KG1 (cell line): Measurements from ENCODE around the gene UTP11.
A peak's percentile ranks its signal among the peaks of the same experiment; 100 is the strongest.

Experiments used
- DNase-seq: peaks from one replicate; lab custom pipeline; 2025; lab: John Stamatoyannopoulos, UW

The UTP11 gene

DNA sequence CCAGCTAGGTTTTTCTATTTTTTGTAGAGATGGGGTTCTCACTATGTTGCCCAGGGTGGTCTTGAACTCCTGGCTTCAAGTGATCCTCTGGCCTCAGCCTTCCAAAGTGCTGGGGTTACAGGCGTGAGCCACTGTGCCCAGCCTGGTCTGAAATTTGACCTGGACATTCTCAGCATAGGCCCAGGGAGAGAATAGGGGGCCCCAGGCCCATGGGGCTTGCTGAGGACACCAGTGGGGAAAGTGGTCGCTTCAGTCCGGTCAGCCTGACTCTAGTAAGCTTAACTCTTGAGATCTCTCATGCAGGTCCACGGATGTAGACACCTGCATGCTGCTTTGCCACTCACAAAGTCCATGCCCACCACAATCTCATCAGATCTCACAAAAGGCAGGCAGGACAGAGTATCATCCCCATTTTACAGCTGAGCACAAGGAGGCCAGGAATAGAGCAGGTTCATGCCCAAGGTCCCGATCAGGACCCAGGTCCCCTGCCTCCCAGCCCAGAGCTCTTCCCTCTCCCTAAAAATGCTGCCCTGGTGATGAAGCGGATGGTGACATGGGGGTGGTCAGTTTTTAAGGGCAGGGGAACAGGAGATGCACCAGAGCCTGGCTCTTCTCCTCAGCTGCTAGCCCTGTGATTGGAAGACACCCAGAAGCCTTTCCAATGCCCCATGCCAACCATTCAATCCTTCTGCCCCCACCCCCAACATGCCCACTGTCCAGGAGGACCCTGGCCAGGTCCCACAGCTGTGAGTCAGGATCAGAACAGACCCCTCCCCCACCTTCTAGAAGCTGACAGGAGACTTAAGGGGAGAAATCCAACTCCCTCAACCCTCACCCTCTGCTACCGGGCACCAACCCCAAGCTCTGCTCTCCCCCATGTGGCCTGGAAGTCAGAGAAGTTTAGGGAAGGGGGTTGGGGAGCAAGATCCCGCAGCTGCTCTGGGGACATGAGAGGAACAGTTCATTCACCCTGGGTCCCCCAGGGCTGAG lies 9.0 kb upstream of the UTP11 start:
- no peak for DNase-seq

- DNase-seq: peak; percentile 40
Observed at GRCh38 chr1:38004284-38005108, 8.0 kb upstream of the UTP11 start.

GRCh38 chr1:38005195-38006007 lies 7.1 kb upstream of the UTP11 start, which contains the start of gene FHL3:
Gene FHL3, minus strand, starts transcription at chr1:38005514. Its CDS starts 6,102 bp downstream, at chr1:37999412.
- no peak for DNase-seq

GRCh38 chr1:38006008-38006828 lies 6.3 kb upstream of the UTP11 start:
- no peak for DNase-seq

DNA sequence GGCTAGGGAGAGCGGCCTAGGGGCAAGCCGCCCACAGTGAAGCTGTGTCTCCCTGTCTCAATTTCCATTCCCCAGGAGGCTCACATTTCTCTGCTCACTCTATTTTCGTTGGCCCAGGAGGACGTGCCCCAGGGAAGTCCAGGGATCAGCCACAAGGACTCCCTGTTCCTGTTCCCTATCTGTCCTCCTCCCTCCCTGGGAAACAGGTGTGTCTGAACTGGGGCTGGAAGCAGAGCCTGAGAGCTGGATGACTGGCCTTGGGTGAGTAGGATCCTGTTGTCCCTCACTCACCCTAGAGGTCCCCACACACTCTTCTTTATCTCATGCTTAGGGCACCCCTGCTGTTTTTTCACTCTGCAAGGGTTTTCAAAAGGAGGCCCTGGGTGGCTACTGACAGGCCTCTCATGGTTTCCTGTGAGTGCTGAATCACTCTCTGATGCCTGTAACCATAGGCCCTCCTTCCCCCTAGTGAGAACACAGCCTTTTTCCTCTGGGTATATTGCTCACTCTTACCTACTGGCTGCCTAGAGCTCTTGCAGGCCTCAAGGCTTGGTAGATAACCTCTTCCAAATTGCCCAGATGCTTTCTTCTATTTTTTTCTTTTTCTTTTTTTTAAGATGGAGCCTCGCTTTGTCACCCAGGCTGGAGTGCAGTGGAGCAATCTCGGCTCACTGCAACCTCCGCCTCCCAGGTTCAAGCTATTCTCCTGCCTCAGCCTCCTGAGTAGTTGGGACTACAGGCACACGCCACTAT lies 3.3 kb upstream of the UTP11 start:
- DNase-seq: peak; percentile 63

GRCh38 chr1:38009841-38010180 lies 2.7 kb upstream of the UTP11 start:
- no peak for DNase-seq

DNA sequence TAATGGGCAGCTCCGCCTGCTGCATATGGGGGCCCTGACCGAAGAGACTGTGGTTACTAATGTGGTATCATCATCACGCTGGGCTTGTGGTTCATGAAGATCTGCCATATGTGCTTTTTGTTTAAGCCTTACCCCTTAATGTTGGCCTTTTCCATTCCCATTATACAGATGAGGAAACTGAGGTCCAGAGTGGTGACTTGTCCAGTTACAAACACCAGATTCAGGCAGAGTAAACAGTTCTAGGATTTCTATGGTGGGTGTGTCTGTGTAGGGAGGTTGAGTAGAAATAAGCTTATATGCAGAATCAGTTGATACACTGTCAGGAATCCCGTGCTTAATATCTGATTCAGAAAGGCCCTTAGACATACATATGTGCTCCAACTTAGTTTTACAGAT lies 691 bp downstream of the UTP11 start:
- no peak for DNase-seq

DNA sequence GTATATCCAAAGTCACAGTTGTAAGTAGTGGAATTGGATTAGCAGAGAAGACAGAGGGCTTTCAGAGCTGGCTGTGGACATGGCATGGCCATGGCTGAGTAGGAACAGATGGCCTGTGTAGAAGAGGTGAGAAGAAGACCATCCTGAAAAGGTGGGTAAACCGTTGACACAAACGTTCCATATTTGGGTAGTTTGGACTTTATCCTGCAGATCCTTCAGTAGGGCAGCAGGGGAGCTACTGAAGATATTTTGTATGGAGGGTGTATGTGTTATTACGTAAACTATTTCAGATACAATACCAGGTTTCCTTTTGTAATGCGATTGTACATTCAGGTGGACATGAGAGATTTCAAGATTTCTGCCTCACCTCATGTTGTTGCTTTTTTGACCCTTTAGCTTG lies 1.6 kb downstream of the UTP11 start:
- no peak for DNase-seq

GRCh38 chr1:38014724-38015424 lies 2.3 kb downstream of the UTP11 start:
- DNase-seq: no peak

GRCh38 chr1:38015978-38016725 lies 3.6 kb downstream of the UTP11 start:
- no peak for DNase-seq

- no peak for DNase-seq
Observed at GRCh38 chr1:38018864-38019343, 6.4 kb downstream of the UTP11 start.

GRCh38 chr1:38020396-38020795 lies 7.9 kb downstream of the UTP11 start:
- no peak for DNase-seq

DNA sequence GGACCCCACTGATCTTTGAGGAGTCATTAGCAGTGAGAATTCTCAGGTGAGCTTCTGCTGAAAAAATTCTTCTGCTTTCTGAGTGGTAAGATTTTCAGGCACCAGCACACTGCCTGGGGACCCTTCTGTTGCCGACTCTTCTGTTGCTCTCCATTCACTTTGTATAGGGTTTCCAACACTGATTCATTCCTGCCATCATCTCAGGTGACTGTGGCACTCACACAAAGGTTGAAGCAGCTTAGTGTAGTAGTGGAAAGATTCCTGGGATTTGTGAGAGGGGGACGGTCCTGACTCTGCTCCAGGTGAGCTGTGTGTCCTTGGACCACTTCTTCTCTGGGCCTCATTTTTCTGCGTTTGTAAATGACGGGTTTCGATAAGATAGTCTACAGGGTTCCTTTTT lies 9.4 kb downstream of the UTP11 start:
- DNase-seq: no peak

DNA sequence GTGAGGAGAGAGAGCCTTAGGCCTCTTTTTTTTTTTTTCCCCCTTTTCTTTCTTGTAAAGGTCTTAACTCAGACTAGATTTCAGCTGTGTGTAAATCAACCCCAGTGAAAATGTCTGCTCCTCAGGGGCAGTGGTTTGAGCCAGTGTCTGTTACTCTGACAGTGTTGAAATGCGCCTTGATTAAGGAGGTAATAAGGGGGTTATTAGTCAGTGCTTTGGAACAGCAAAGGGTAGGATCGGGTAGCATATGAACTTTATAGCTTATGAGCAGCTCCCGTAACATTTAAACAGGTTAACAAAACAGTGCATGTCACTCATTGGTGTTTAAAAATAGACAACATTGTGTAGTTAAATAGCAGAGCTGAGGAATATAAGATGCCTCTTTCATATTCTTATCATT lies 10.3 kb downstream of the UTP11 start:
- DNase-seq: no peak

GRCh38 chr1:38025233-38025632 lies 12.7 kb downstream of the UTP11 start:
- DNase-seq: no peak

DNA sequence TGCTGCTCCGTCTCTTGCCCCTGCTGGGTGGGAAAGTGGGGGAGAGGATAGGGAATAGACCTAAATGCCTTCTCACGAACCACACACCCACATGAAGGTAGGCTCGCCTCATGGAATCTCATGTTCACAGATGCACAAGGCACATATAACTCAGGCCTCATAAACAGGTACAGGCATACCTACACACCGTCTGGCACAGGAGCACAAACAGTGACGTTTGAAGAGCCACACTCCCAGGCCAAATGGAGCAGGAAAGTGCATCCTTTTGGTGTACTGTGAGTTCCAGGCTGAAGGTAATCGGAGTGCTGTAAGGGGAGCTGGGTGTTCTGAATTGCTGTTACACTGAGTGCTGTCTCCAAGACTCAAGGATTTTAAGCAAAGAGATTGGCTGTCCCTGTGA lies 13.1 kb downstream of the UTP11 start:
- no peak for DNase-seq

- no peak for DNase-seq
Observed at GRCh38 chr1:38026592-38027200, 14.2 kb downstream of the UTP11 start.
